ENCODE results near the gene HOXA9.
A peak's percentile ranks its signal among the peaks of the same experiment; 100 is the strongest.

HOXA9 gene

GRCh38 chr7:27200761-27201579 is 35.6 kb upstream of the HOXA9 start:
- DNase-seq (ENCODE audit: low read depth, low spot score): no peak

GRCh38 chr7:27199849-27200760 is 34.8 kb upstream of the HOXA9 start, which contains the start of gene HOXA13:
HOXA13 (minus strand) TSS chr7:27200091; CDS start chr7:27200077, 14 bp downstream.
- DNase-seq (ENCODE audit: low read depth, low spot score): no peak

DNA sequence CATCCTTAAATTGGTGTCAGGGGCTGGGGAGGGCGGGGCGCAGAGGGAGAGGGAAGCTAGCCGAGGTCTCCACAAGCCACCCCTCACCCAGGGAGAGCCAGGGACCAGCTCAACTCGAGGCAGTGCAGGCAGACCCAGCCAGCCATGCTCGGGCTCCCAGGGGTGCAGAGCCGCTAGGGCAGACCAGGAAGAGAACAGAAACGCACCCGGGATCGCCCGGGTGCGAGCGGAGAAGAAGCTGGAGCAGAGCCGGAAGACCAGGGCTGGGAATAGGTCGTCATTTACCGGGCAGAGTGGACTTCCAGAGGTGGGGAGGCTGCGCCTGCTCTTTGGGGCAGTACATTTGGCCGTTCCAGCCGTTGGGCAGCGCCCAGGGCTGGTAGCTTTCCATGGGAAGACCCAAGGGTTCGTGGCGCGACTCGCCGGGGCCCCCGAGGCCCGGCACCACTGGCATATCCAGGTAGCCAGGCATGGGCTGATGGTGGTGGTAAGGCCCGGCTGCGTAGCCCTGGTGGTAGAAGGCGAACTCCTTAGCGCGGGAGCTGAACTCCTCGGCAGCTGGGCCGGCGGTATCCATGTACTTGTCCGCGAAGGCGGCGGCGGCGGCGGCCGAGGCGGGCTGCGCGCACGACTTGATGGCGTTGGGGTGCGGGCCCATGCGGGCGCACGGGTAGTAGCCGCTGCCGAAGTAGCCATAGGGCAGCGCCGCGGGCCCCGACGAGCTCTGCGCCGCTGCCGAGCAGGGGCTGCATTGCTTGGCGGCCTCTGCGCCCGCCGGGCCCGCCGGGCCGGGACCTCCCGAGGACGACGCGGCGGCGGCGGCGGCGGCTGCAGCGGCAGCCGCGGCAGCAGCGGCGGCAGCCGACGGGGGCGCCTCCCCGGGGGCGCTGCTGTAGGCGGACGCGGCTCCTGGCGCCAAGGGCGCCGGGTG is 33.8 kb upstream of the HOXA9 start:
- DNase-seq (ENCODE audit: low read depth, low spot score): no peak

- DNase-seq (ENCODE audit: low read depth, low spot score): no peak
Observed at GRCh38 chr7:27198138-27198841, 33.0 kb upstream of the HOXA9 start.

- no peak for DNase-seq (ENCODE audit: low read depth, low spot score)
Observed at GRCh38 chr7:27197137-27198042, 32.1 kb upstream of the HOXA9 start.

DNA sequence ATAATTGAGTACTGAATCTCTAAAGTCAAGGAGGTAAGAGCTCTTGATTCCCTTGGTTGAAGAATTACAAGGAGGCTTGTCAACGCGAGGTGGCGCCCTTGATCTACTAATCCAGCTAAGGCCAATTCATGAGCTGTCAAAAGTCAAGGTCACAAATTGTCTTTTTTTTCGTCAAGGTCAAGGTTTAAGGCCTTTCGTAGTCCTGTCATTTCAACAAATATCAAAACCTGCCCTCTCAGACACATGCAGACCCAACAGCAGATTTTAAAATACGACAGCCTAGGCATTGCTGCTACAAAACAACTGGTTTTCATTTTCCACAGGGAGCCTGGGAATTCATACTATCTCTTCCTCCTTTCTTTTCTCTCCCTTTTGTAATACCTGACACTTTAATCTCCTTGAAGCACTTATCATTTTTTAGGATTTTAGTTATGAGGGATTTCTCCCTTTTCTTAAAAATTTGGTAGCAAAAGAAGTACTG is 31.0 kb upstream of the HOXA9 start:
- peak; percentile 70 for DNase-seq (ENCODE audit: low read depth, low spot score)

DNA sequence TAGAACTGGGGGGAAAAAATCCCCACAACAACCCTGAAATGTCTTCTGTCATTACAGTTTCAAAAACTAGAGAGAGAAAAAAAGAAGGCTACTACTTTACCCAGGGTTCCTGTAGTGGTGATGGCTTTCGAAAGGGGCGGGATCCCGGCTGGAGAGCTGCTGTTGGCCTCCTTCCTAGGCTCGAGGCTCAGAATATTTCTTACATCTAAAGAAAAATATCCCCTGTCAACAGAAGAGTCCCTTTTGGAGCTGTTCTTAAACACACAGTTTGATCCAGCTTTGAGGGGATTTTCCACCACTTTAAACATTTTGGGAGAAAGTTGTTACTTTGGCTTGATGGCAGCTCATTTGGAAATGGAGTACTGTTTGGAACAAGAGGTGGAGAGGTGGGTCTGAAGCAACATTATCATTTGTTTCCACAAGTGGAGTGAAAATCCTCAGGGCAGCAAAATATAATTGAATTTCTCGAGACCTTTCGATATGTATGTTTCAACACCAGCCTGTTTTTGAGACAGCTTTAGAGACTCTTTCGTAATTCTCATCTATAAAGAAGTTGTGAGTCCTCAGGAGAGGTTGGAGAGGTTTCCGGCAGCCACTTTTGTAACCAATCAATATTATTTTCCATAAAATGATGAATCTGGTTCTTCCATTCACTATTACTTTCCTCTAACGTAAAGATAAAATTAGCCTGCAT is 29.5 kb upstream of the HOXA9 start:
- no peak for DNase-seq (ENCODE audit: low read depth, low spot score)

DNA sequence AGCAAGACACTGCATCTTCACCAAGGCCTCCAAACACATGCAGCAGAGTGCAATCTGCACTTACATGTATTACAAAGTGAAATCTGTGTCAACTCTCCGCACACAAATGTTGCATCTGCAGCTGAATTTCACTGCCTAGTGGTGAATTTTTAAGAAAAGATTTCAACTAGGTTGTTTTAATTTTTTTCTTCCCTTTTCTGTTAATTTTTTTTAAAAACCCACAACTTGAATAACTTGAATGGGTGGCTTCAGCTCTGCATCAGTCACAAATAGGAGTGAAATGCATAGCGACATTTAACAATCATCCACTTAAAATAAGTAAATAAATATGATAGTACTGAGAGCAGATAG is 28.6 kb upstream of the HOXA9 start:
- no peak for DNase-seq (ENCODE audit: low read depth, low spot score)

GRCh38 chr7:27193335-27194001 is 28.1 kb upstream of the HOXA9 start:
- DNase-seq (ENCODE audit: low read depth, low spot score): no peak

DNA sequence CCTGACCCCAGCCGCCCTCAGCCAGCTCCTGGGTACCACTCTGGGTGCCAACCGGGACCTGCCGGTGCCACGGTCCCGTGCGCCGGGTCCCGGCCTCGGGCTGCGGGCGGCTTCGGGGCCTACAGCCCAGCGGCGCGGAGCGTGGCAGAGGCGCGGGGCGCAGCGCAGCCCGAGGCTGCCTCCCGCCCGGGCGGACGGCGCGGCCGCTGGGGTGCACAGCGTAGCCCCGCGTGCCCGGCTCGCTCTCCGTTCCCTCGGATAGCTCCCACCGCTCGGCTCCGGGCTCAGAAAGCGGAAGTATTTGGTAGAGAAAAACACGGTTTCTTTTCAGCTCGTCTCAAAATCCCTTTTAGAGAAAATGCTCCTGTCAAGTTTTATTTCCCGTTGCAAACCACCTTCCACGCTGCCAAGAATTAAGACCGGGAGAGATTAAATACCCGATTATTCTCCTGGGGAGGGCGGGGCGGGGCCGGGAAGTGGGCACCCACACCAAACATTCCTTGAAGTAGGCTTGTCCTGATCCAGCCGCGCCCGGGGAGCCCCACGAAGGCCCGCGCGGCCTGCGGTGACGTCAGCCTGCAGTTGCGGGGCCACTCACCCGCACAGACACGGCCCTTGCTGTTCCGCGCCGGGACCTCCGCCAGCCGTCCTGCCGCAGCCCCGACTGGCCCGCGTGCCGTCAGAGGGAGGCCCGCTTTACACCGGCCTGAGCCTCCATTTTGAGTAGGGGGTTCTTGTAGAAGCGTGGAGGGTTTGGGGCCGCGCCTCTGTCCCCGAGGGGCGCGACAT is 27.4 kb upstream of the HOXA9 start:
- no peak for DNase-seq (ENCODE audit: low read depth, low spot score)

DNA sequence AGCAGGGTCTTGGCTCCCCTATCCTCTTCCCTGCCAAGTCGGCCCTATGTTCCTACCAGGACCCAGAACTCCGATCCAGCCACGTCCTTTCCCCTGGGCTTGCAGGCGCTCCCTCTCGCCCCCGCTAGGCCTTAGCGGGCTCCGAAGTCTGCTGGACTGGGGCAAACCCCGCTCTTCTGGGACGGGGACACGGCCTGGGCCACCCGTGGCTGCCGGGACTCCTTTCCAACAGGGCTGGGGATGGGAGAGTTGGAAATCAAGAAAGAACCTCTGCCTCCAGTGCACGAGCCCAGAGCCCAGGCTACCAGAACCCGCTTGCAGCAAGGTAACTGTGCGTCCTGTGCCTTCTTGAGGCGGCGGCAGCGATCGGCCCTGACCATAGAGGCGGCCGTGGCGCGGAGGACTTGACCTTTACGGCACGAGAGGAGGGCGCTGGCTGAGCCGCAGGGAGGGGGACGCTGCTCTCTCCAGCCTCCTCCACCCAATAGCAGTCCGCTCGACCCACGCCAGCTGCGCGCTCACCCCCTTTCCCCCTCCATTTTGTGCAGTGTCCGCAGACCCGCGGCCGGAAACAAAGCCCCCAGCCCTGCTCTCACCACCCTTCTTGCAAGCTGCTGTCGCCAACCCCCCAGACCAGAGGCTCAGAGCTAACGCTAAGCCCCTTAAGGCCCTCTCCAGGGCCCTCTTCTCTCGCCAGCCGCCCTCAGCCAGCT is 26.7 kb upstream of the HOXA9 start:
- DNase-seq (ENCODE audit: low read depth, low spot score): no peak

DNA sequence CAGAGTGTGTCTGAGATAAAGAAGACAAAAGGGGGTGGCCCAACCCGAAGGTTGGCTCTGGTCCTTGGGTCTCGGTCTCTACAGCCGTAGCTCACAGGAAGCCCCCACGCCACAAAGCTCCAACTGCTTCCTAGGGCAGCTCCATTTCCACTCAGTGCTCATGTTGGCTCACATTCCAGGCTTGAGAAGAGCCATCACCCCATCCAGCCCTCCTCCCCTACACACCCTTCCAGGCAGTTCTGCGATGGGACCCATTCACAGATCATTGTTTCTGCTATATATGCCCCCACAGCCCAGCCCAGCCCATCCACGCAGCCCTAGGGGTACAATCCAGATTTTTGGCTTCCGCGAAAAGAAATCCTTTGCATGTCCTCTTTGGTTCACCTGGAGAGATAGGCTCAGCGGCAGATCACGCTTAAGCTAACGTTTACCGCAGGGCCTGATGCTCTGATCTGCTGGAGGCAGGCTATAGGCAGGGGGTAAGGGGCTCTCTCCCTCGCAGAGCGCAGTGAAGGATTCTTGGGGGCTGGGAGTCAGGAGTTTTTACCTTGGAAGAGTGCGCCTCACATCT is 25.9 kb upstream of the HOXA9 start:
- DNase-seq (ENCODE audit: low read depth, low spot score): no peak

GRCh38 chr7:27189997-27190748 is 24.8 kb upstream of the HOXA9 start:
- no peak for DNase-seq (ENCODE audit: low read depth, low spot score)

DNA sequence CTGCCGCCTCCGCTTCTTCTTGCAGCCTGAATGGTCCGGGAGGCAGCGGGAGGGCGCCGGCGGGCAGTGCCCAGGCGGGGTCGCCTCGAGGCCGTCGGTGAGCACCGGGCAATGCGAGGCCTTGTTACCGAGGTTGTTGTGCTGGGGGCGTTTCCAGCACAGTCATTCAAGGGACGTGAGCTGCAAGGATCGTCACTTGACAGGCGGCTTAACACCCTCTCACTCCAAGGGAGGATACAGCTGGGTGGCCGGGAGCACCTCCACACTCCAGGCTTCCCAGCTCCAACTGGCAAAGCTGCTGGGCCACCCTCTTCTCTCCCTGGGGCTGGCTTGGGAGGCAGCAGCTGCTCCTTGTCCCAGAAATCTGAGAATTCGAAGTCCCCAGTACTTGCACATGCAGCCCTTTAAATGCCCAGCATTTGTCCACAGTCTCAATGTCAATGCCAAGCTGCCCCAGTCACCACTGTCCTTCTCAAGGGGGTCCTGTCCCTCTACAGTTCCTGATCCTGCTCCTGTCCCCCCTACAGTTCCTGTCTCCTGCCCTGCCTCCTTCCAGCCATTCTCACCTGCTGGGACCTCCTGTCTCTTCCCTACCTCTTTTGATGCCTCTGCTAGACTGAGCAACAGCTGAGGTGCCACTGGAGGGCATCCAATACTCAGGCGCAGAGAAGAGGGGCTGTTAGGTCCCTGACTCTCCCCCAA is 24.1 kb upstream of the HOXA9 start:
- DNase-seq (ENCODE audit: low read depth, low spot score): no peak
